Choroid plexus epithelial cell (primary cell): Measurements from ENCODE around the gene CTNNA3.

Experiments
- DNase-seq: peaks from one replicate; pipeline ENCODE4 v3.0.0-alpha.2; 2010; ENCODE audit warnings: low read depth
- H3K4me3 ChIP-seq: 2 replicates; pipeline ENCODE4 v1.5.1; 2011; ENCODE audit warnings: low read depth, mild to moderate bottlenecking, control low read depth, low read length, moderate library complexity
- CTCF ChIP-seq: conservative IDR thresholded peaks from 2 replicates; pipeline ENCODE4 v1.5.1; 2011; ENCODE audit warnings: low read depth, mild to moderate bottlenecking, control low read depth, inconsistent platforms, low read length, moderate library complexity

Gene CTNNA3

GRCh38 chr10:66780796-66781195, 915.2 kb downstream of the CTNNA3 start:
- H3K4me3 ChIP-seq: no peak overlapping the region
- TF ChIP-seq CTCF: no peak
- DNase-seq: no peak

GRCh38 chr10:66778351-66778750, 917.6 kb downstream of the CTNNA3 start:
- TF ChIP-seq CTCF: no peak
- no peak overlapping the region for H3K4me3 ChIP-seq
- no peak for DNase-seq

GRCh38 chr10:66777665-66778064, 918.3 kb downstream of the CTNNA3 start:
- DNase-seq: no peak
- no peak for TF ChIP-seq CTCF
- H3K4me3 ChIP-seq: no peak overlapping the region

- no peak for TF ChIP-seq CTCF
- H3K4me3 ChIP-seq: no peak overlapping the region
- DNase-seq: no peak
Measured at GRCh38 chr10:66773472-66773817, 922.5 kb downstream of the CTNNA3 start.

GRCh38 chr10:66772548-66773471, 923.2 kb downstream of the CTNNA3 start:
- TF ChIP-seq CTCF: no peak
- no peak overlapping the region for H3K4me3 ChIP-seq
- peak; percentile 20 for DNase-seq

GRCh38 chr10:66767707-66768106, 928.3 kb downstream of the CTNNA3 start:
- TF ChIP-seq CTCF: no peak
- DNase-seq: no peak
- no peak overlapping the region for H3K4me3 ChIP-seq

GRCh38 chr10:66762218-66762729, 933.7 kb downstream of the CTNNA3 start:
- TF ChIP-seq CTCF: no peak
- no peak overlapping the region for H3K4me3 ChIP-seq
- no peak for DNase-seq
